Left renal cortex interstitium (tissue), 4 donors: Measurements from ENCODE around the gene OR2Z1. TPM values are rescaled to one million over a fixed set of nuclear protein-coding genes. Genes with fewer than 3 reads are reported as not detected.
"Not testable (repeated sequence)": the region's sequence is repeated elsewhere in the genome, so short reads cannot be mapped to it uniquely, and the experiment has no call there.

Experiments used
- DNase-seq, 4 donors: peaks; one replicate each; pipeline ENCODE4 v3.0.0-alpha.2; 2013; ENCODE audit warnings: low read depth in 4 of 4, low spot score in 2 of 4, missing footprints in 1 of 4
- polyA plus RNA-seq, 4 donors: library from polyadenylated mRNA; unstranded; fragments of 120-200 nt; gene quantifications; one replicate each; pipeline ENCODE4 v1.2.1, GENCODE V29; 2013; ENCODE audit not compliant: insufficient read length in 4 of 4

The OR2Z1 gene
- polyA plus RNA-seq, 4 donors: not detected

DNA sequence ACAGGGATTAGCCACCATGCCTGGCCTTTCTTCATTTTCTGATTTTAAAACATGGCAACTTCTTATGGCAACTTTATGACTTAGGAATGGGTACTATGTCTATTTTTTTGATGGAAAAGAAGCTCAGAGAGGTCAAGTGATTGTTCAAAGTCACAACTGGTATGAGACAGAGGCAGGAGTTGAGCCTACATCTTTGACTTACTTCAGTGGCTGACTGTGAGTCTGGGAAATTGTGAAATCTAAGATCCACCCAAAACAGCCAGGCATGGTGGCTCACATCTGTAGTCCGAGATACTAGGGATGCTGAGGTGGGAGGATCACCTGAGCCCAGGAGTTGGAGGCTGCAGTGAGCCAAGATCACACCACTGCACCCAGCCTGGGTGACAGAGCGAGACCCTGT lies 20.5 kb upstream of the OR2Z1 start:
- no peak for DNase-seq

DNA sequence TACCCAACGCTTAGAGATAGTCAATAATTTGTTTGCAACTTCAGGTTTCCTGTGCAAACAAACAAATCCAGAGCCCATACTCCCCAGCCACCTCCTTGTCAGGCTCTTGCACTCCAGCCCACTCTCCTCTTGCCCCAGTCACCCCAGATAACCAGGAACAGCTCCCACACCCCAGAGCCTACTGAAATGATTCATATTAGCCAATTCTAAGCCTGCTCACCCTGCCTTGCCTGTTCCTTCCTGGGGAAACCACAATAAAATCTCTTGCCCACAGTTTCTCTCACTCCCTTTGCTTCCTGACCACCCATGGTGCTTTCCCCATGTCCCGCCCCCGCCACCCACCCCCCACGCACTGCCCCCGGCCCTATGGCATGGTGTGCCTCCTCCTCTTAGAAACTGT lies 19.1 kb upstream of the OR2Z1 start:
- DNase-seq: no peak

DNA sequence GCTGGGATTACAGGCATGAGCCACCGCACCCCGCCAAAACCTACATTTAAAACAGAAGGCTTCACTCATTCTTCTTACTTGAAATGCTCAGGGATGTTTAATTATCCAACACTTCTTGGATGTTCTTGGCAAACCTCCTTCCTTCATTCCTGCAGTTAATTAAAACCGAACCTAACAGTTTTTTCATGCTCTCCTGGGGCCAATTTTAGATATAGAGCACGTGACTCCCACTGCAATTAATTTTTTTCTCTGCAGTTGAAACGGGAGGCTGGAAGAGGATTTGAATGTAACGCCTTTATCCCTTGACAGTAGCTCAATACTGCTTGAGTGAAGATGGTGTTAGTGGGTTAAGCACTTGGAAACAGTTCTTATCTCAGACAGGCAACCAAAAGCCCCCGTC lies 18.2 kb upstream of the OR2Z1 start:
- no peak for DNase-seq

DNA sequence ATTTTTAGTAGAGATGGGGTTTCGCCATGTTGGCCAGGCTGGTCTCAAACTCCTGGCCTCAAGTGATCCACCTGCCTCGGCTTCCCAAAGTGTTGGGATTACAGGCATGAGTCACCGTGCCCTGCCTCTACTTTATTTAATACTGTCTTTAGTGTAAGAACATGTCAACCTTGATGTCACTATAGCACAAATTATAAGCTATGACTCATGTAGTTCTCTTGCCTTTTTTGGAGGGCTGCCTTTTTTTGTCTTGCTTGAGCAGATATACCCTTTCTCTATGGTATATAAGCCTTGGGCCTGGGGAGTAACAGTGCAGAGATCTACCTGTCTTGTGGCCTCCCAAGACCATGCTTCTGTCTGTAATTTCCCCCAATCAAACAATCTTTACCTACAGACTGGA lies 16.1 kb upstream of the OR2Z1 start:
- DNase-seq: not testable (repeated sequence)

DNA sequence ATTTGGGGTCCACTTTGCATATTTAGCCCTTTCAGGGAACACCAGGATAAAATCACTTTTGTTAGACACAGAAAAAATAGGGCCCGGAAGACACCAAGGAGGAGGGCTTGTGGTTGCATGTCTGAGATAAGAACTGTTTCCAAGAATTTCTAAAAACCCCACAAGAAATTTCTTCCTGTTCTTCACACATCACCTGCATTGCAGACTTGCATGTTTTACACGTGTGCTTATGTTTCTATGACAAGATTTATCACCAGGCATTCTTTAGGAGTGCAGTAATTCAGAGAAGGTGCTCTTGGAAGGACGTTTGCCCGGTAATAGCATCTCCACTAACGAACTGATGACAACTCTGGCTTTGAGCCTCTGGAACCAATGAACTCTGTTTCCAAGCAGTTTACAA lies 15.7 kb upstream of the OR2Z1 start:
- no peak for DNase-seq

DNA sequence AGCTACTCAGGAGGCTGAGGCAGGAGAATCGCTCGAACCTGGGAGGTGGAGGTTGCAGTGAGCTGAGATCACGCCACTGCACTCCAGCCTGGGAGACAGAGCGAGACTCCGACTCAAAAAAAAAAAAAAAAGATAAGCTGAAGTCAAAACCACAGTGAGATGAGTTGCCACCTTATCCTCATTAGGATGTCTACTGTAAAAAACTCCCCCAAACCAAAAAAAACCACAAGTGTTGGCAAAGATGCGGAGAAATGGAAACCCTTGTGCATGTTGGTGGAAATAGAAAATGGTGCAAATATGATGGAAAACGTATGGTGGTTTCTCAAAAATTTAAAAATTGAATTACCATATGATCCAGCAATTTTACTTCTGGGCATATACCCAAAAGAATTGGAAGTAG lies 11.1 kb upstream of the OR2Z1 start:
- not testable (repeated sequence) for DNase-seq

DNA sequence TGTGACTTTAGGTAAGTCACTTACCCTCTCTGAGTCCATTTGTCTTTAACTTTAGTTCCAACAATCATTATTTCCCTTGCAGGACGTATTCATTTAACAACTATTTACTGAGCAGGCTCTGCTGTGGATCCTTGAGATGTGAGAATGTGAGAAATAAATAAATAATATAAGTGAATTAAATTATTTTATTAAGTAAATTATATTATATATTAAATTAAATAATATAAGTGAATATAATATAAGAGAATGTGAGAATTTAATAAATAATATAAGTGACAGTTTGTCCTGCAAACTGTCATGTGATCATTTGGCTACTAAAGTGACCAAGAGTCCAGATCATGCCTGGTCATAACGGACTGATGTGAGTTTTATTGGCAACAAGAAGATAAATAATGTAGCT lies 598 bp downstream of the OR2Z1 start:
- no peak for DNase-seq

DNA sequence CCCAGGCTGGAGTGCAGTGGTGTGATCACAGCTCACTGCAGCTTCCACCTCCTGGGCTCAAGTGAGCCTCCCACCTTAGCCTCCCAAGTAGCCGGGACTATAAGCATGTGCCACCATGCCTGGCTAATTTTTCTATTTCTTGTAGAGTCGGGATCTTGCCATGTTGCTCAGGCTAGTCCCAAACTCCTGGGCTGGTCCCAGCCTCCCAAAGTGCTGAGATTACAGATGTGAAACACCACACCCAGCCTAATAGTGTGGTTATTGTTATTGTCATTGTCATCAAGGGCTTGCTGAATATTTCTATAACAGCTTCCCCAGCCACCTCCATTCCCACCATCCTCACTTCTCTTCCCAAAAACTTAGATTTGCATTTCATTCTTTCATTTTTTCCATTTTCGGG lies 2.8 kb downstream of the OR2Z1 start:
- no peak for DNase-seq

DNA sequence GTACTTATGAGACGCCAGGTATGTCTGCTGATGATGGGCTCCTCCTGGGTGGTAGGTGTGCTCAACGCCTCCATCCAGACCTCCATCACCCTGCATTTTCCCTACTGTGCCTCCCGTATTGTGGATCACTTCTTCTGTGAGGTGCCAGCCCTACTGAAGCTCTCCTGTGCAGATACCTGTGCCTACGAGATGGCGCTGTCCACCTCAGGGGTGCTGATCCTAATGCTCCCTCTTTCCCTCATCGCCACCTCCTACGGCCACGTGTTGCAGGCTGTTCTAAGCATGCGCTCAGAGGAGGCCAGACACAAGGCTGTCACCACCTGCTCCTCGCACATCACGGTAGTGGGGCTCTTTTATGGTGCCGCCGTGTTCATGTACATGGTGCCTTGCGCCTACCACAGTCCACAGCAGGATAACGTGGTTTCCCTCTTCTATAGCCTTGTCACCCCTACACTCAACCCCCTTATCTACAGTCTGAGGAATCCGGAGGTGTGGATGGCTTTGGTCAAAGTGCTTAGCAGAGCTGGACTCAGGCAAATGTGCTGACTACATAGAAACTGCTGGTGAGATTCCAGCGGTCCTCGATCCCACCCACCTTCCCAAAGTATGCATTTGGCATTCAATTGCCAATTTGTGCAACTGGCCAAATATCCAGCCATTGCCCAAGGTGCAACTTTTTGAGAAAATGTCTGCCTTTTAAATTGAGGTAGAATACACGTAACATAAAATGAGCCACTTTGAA lies 10.2 kb downstream of the OR2Z1 start:
- DNase-seq: peak in 1 of 4 donors; percentile 16

DNA sequence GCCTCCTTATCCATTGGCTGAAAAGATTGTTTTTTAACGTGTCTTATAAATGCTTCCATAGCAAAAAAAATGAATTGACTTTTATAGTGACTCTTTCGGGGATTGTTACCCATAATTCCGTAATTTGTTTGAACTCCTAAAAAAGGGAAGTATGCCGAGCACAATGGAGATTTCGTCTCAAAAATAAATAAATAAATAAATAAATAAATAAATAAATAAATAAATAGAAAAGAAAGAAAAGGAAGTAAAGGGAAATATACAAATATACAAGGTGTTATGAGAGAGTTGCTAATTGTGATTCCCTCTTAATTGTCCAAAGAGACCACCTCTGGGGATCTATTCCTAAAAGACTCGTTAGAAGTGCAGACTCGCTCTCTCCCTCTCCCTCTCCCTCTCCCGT lies 16.9 kb downstream of the OR2Z1 start:
- no peak for DNase-seq

DNA sequence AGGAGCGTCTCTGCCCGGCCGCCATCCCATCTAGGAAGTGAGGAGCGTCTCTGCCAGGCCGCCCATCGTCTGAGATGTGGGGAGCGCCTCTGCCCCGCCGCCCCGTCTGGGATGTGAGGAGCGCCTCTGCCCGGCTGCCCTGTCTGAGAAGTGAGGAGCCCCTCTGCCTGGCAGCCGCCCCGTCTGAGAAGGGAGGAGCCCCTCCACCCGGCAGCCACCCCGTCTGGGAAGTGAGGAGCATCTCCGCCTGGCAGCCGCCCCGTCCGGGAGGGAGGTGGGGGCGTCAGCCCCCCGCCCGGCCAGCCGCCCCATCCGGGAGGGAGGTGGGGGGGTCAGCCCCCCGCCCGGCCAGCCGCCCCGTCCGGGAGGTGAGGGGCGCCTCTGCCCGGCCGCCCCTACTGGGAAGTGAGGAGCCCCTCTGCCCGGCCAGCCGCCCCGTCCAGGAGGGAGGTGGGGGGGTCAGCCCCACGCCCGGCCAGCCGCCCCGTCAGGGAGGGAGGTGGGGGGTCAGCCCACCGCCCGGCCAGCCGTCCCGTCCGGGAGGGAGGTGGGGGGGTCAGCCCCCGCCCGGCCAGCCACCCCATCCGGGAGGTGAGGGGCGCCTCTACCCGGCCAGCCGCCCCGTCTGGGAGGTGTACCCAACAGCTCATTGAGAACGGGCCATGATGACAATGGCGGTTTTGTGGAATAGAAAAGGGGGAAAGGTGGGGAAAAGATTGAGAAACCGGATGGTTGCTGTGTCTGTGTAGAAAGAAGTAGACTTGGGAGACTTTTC lies 18.0 kb downstream of the OR2Z1 start:
- not testable (repeated sequence) for DNase-seq

DNA sequence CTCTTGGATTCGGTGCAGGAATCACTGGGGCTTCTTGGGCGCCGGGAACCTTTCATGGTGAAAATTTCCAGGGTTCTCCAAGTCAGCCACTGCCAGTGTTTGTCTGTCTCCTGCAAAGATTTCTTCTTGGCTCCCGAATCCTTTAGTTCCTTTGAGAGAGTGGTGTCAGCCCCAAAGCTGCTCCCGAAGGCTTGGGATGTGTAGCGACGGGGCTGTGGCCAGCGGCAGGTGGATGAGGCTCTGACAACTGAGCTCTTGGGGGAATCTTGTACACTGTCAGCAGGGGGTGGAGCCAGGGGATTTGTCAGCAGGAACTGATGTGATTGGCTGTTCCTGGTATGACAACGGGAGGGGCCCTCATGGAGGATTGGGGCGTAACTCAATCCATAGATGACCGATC lies 45.8 kb downstream of the OR2Z1 start:
- not testable (repeated sequence) for DNase-seq

DNA sequence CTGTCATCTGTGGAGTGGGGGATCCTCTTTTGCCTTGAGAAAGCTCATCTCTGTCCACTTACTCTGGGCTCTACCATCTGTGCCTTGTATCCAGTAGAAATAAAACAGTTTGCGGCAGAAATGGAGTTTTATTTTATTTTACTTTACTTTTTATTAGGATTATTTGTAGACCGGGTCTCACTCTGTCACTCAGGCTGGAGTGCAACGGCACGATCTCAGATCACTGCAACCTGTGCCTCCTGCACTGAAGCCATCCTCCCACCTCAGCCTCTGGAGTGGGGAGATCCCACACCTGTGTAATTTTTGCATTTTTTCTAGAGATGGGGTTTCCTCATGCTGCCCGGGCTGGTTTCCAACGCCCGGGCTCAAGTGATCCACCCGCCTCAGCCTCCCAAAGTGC lies 47.8 kb downstream of the OR2Z1 start:
- DNase-seq: not testable (repeated sequence)

DNA sequence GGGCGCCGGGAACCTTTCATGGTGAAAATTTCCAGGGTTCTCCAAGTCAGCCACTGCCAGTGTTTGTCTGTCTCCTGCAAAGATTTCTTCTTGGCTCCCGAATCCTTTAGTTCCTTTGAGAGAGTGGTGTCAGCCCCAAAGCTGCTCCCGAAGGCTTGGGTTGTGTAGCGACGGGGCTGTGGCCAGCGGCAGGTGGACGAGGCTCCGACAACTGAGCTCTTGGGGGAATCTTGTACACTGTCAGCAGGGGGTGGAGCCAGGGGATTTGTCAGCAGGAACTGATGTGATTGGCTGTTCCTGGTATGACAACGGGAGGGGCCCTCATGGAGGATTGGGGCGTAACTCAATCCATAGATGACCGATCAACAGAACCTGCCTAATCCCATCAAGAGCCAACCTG lies 52.2 kb downstream of the OR2Z1 start:
- DNase-seq: not testable (repeated sequence)

Other genes with a start within 250 kb of the OR2Z1 start
- 1 to 10 TPM in 3 of 4 donors, under 1 TPM in 1; 0.70 to 3.0 (median 1.9) TPM for gene PRAM1, start 219.0 kb upstream of the OR2Z1 start, polyA plus RNA-seq
- 10 to 100 TPM; 16.9 to 35.9 (median 25.8) TPM for gene ZNF414, start 207.5 kb upstream of the OR2Z1 start, polyA plus RNA-seq
- gene MYO1F, start 144.2 kb upstream of the OR2Z1 start, polyA plus RNA-seq: 10 to 100 TPM in 2 of 4 donors, 1 to 10 TPM in 2; 4.3 to 13.3 (median 8.7) TPM
- 10 to 100 TPM; 24.8 to 60.2 (median 43.2) TPM for gene ADAMTS10, start 110.9 kb upstream of the OR2Z1 start, polyA plus RNA-seq
- gene NFILZ, start 91.0 kb upstream of the OR2Z1 start, polyA plus RNA-seq: not detected
- gene ACTL9, start 22.8 kb upstream of the OR2Z1 start, polyA plus RNA-seq: not detected
- 10 to 100 TPM; 37.8 to 44.5 (median 41.1) TPM for gene ZNF558, start 110.7 kb downstream of the OR2Z1 start, polyA plus RNA-seq
- gene MBD3L1, start 110.7 kb downstream of the OR2Z1 start, polyA plus RNA-seq: not detected